ENCODE measurements around the gene CCL2. TPM values are rescaled to one million over a fixed set of nuclear protein-coding genes. Genes with fewer than 3 reads are reported as not detected.
"Not testable (repeated sequence)": the region's sequence is repeated elsewhere in the genome, so short reads cannot be mapped to it uniquely, and the experiment has no call there.

CCL2 gene
- total and polyA plus RNA-seq, 2 of the 8 experiments (the other 6 are each of a cell fraction or from before 2014, with no cell fraction given), result 3.0 to 3.7 TPM

GRCh38 chr17:34227293-34227692 lies 27.8 kb upstream of the CCL2 start:
- H3K79me1 ChIP-seq (ENCODE audit: low read depth, low read length); DNase-seq (ENCODE audit: low read depth in 1 of 2, low spot score in 2 of 2); H2BK15ac ChIP-seq (ENCODE audit: low read length); H3K79me2 ChIP-seq (ENCODE audit: control insufficient read depth in 1 of 2, insufficient read depth in 2 of 2, low read length in 2 of 2); H2AFZ ChIP-seq (ENCODE audit: low read length); H3K23ac ChIP-seq (ENCODE audit: insufficient read length); H4K5ac ChIP-seq (ENCODE audit: insufficient read length, low read depth, low read length); CTCF ChIA-PET (ENCODE audit: partially characterized antibody); H3K36me3 ChIP-seq (ENCODE audit: control insufficient read depth in 2 of 4, insufficient read depth in 4 of 4, low read length in 3 of 4); H4K91ac ChIP-seq (replicated peaks; ENCODE audit: insufficient read length, low read length); H3K27me3 ChIP-seq (replicated peaks in 1 of 4; ENCODE audit: control insufficient read depth in 3 of 4, extremely low read depth in 1 of 4, insufficient read depth in 3 of 4, low read length in 3 of 4); H4K20me1 ChIP-seq (replicated peaks in 1 of 2; ENCODE audit: control insufficient read depth in 1 of 2, insufficient read depth in 2 of 2, low read length in 2 of 2); H3K18ac ChIP-seq (ENCODE audit: extremely low read depth, low read length); H3K4me2 ChIP-seq (ENCODE audit: insufficient read depth in 1 of 2, low read depth in 2 of 2, low read length in 2 of 2); H2BK12ac ChIP-seq (ENCODE audit: low read depth, low read length); H2BK20ac ChIP-seq (ENCODE audit: low read length); H4K8ac ChIP-seq (ENCODE audit: extremely low read depth, insufficient read depth, low read length); H2BK120ac ChIP-seq (replicated peaks; ENCODE audit: low read depth, low read length); POLR2A ChIA-PET (ENCODE audit: partially characterized antibody); H3K4me3 ChIP-seq (ENCODE audit: extremely low read depth in 1 of 4, insufficient read depth in 2 of 4, low read depth in 3 of 4, low read length in 4 of 4); H3K14ac ChIP-seq (ENCODE audit: insufficient read length); H2BK5ac ChIP-seq (ENCODE audit: low read depth, low read length); H3K9ac ChIP-seq (replicated peaks in 1 of 4; ENCODE audit: extremely low read depth in 1 of 4, low read depth in 3 of 4, low read length in 3 of 4); H3K23me2 ChIP-seq (ENCODE audit: low read depth, low read length); H3K56ac ChIP-seq (replicated peaks; ENCODE audit: insufficient read length, low read depth, low read length); H3K4ac ChIP-seq (replicated peaks; ENCODE audit: insufficient read length, low read depth, low read length); H3K4me1 ChIP-seq (replicated peaks in 1 of 4; ENCODE audit: control insufficient read depth in 3 of 4, insufficient read depth in 4 of 4, low read length in 3 of 4); H3K27ac ChIP-seq (ENCODE audit: low read depth, low read length); FAIRE-seq; H3K9me3 ChIP-seq (ENCODE audit: insufficient read depth in 2 of 2, low read depth in 1 of 2, low read length in 1 of 2); H2AK5ac ChIP-seq (ENCODE audit: low read depth, low read length): not testable (repeated sequence)
- WGBS, 2 experiments (ENCODE audit: extremely low coverage in 1 of 2, insufficient coverage in 1 of 2, insufficient read length in 1 of 2, insufficient replicate concordance in 2 of 2, low coverage in 1 of 2, low lambda C conversion rate in 2 of 2, missing lambda C conversion rate in 1 of 2), result 92% methylated on average over 2 of the region's 2 CpGs; no CpG with 5 or more reads in 1 of the 2 experiments
